GM20431 (cell line): ENCODE data around the gene AFF1.
"Not testable (repeated sequence)": the region's sequence is repeated elsewhere in the genome, so short reads cannot be mapped to it uniquely, and the experiment has no call there.

ENCODE experiments used
- in situ Hi-C: fragments of 300-500 bp; cut with MseI, MboI; formaldehyde crosslinking; loops from one replicate; pipeline ENCODE4 v1.15.0; 2020; ENCODE audit warnings: low sequenced_read_pairs; ENCODE audit not compliant: unreplicated experiment

The AFF1 gene

GRCh38 chr4:87073199-87074120 lies 138.6 kb downstream of the AFF1 start:
- in situ Hi-C loops, result no loop called here

DNA sequence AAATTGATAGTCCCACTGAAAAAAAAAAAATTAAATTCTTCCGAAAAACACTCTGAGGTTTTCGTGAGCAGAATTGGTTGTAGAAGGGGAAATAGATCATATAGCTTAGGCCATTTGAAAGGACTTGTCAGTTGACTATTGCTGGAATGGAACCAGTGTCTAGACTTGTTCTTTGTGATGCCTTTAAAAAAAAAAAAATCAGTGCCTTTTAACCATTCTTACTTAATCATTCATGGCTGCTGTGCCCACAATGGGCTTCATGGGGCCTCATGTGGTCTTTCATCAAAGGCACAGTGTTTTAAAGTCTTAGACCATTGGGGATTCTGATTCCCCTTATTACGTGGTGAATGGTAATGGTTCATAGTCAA lies 139.3 kb downstream of the AFF1 start:
- in situ Hi-C loops, result no loop called here

DNA sequence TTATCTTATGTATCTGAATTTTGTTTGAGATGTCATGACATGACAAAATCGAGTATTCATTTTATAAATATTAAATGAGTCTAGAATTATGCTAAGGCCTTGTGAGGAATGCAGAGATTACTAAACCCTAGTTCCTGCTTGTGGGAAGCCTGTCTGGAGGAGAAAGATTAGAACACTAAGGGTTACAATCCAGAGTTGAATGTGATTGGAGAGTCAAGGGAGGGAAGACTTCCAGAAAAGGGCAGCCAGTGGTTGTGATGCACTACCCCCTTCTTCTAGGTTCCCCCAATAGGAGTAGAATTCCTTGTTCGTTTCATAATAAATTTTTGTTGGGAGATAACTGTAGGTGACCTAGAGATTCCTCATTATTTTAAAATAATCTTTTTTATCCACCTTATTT lies 141.1 kb downstream of the AFF1 start:
- in situ Hi-C loops, result no loop called here

GRCh38 chr4:87076690-87077358 lies 142.0 kb downstream of the AFF1 start:
- in situ Hi-C loops, result no loop called here

DNA sequence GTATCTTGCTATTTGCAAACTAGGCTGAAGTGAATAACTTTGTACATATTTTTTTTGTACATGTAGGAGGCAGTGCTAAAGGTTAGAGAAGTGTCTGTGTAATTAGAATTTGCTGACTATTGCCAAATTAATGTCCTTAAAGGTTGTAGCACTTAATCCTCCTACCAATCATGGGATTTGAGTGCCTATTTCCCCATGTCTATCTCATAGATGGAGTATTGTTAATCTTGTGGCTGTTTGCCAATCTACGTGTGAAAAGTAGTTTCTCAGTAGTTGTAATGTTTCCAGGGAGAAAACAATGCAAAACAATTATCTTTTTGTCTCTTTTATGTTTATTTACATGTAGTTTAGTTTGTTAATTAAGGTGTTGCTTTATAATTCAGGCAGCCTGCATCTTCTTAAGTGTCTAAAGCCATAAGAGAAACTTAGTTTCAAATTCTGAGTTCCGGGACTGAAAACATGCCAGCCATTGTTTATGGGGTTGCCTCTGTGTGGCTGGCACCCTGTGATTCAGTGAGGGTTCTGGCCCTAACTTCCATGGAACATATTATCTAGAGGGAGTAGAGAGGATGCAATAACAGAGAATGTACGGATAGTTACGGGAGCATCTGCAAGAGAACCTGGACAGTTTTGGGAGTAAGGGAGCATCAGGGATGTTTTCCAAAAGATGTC lies 143.2 kb downstream of the AFF1 start:
- in situ Hi-C loops, result no loop called here

DNA sequence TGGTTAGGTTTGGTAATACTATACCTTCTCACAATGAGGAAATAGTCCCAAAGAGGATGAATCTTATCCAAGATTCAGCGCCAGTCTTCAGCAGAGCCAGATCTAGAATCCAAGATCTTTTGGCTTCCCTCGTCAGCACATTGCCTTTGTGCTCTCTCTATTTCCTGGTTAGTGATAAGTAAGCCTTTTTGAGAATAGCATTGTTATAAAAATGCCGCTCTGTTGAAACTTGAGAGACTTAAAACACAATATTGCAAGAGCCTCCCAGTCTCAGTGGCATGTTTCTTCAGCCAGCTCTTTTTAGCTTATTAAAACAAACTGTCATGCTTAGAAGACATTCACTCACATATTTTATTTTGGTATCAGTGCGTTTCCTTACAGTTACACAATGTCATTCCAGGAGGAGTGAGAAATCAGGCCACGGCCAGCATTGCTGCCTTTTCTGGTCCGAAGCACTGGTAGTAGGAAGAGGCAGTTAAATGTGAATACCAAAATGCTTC lies 144.2 kb downstream of the AFF1 start:
- in situ Hi-C loops, result no loop called here

DNA sequence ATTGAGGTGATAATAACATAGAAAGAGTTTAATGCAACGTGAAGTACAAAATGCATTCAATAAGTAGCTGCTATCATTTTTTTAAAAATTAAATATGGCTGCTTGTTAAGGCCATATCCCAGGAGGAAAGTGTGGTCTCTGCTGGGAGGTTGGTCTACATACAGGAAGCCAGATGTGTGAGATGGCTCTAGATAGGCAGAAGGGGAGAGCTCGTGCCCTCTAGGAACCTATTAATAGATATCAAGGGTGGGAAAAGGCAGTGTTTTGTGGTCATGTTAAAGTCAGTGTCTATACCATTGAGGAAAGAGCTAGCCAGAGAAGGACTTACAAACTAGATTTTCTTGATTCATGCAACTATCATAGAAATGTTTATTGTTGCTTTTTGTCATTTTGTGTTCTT lies 145.2 kb downstream of the AFF1 start:
- in situ Hi-C loops, result no loop called here

- in situ Hi-C loops, result no loop called here
These were observed 145.7 kb downstream of the AFF1 start for GRCh38 chr4:87080462-87080861.

DNA sequence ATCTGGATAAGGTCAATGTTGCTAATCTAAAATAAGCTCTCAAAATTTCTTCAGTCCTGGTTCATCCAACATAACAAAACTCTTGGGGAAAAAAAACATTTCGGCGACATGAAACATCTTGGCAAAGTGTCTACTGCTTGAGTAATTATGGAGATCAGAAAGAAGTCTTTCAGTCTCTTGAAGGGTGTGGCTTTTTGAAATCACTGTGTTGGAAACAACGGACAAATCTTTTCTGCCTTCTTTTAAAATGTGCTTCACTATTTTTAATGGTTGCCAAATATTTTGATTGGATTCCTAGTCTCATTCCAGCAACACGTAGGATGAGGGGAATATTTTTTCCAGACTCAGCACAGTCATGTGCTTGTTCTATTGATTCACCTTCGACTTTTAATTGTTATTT lies 147.0 kb downstream of the AFF1 start:
- in situ Hi-C loops, result no loop called here

DNA sequence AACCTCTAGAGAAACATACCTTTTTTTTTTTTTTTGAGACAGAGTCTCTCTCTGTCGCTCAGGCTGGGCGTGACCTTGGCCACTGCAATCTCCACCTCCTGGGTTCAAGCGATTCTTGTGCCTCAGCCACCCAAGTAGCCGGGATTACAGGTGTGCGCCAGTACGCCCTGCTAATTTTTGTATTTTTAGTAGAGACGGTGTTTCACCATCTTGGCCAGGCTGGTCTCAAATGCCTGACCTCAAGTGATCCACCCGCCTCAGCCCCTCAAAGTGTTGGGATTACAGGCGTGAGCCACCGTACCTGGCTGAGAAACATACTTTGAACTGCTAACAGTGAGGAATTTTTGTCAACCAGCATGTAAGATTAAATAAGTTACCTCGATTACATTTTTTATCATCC lies 150.9 kb downstream of the AFF1 start:
- in situ Hi-C loops, result not testable (repeated sequence)

GRCh38 chr4:87086143-87086805 lies 151.5 kb downstream of the AFF1 start:
- in situ Hi-C loops, result no loop called here

DNA sequence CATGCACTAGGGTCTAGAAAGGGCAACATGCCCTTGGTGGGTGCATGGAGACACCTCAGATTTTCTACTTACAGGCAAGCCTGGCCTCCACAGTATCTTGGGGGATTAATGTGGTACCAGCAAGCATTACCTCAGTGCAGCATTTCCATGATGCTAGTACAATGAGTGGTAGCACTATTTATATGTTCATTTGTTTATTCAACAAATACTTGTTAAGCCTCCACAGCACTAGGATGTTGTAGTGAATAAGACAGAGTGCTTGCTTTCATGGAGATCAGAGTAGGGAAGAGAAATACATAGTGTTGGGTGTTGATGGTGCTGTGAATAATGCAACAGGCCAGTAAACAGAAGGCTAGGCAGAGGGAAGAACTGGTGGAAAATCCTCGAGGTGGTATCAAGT lies 152.2 kb downstream of the AFF1 start:
- in situ Hi-C loops, result no loop called here

DNA sequence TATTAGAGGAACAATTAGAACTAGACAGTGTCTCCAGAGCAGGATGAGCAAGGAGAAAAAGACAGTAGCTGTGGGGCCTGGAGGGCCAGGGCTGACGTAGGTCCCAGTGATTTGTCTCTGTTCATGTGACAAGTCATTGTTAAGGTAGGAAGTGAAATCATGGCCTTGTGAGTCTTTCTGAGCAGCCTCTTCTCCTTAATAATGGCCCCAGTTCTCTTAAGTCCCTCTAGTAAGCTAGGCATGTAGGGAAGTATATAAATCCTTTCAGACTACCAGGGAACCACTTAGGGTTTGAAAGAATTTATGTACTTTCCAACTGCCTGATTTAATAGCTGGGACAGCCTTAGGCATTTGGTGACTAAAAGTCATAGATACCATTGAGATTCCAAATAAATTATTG lies 152.6 kb downstream of the AFF1 start:
- in situ Hi-C loops, result no loop called here

DNA sequence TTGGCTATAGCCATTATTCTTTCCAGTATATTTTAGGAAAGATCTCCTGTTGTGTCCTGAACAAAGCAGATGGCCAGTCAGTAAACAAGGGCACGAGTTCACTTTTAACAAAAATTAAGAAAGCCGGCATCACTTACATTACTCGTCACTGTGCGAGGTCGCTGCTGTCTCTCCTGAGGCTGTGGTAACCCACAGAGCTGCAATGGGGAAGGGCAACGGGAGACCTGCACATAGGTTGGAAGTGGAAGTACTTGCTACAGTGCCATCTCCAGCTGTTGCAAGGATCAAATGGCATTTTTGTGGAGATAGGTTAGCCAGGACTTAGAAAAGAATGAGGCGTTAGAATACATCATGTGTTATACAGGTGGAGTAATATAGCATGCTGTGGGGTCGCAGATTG lies 153.4 kb downstream of the AFF1 start:
- in situ Hi-C loops, result no loop called here

DNA sequence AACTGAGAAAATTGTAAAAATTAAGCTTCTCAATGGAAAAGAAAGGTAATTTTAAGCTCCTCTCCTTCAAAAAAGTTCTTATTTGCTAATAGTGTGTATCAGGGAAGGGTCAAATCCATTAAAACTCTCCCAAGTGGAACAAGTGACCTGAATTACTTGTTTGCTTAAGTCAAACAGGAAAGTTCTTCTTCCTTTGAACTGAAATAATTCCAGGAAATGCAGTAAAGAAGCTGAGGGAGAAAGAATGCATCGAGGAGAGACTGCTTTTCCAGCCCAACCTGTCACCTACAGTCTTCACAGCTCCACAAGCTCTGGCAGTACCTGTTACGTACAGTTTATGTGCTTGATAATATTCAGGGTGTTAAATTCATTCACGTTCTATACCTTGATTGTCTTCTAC lies 154.6 kb downstream of the AFF1 start:
- in situ Hi-C loops, result no loop called here

DNA sequence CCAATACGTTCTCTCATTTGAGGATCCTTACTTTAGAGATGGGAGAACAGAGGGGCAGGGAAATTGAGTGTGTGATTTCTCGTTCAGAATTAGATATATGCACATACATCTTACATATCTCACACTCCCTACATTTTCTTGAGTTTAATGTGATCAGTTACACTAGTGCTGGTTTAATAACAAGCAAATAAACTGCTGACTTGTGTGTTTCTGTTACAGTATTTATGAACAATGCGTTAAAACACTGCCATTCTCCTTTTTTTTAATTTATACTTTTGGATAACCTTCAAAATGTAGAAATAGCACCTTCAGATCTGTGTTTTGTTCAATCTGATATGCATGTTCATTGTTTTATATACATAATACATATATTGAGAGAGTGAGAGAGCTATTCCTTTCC lies 155.5 kb downstream of the AFF1 start:
- in situ Hi-C loops, result loop anchor here (10.0 kb wide), 1 partner anchor 166 kb away; no protein-coding TSS in a partner anchor

- in situ Hi-C loops, result loop anchor here (10.0 kb wide), 1 partner anchor 168 kb away; no protein-coding TSS in a partner anchor
These were observed 157.8 kb downstream of the AFF1 start for GRCh38 chr4:87092389-87093141.

GRCh38 chr4:87093443-87094123 lies 158.8 kb downstream of the AFF1 start:
- in situ Hi-C loops, result loop anchor here (10.0 kb wide), 1 partner anchor 169 kb away; no protein-coding TSS in a partner anchor

DNA sequence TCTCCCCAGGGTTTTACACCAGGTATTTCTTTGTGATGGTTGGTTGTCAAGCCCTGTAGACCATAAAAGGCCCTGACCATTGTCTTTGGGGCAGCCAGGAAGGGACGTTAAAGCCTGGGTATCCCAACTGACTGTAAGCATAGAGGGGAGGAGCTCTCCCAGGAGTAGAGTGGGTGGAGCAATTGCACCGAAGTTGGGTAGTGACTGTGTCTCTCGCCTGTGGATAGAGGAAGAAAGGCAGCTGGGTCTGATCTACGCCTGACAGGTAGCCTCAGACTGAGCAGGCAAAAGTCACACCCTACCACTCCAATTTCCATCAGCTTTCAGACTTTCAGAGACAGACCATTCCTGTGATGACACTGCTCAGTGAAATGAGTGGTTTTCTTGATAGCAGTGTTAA lies 162.3 kb downstream of the AFF1 start:
- in situ Hi-C loops, result loop anchor here (10.0 kb wide), 1 partner anchor 172 kb away; no protein-coding TSS in a partner anchor
